Panc1 (cell line): ENCODE data around the gene FLT3. TPM values are rescaled to one million over a fixed set of nuclear protein-coding genes. Genes with fewer than 3 reads are reported as not detected.

ENCODE experiments used
- ATAC-seq: fragments of 200-7000 bp; cut with Tn5 transposase; 2 replicates; pipeline ENCODE4 v1.9.1; 2020; ENCODE audit warnings: mild to moderate bottlenecking, moderate library complexity
- BruUV-seq: library from RNA; stranded (reverse); fragments of 400-500 nt; replicated peaks from 2 replicates; lab custom pipeline; 2021; lab: Mats Ljungman, UMichigan
- CTCF ChIA-PET: fragments of 300-600 bp; sonication (Branson Sonifier 250); formaldehyde crosslinking; loops from one replicate; lab custom pipeline; 2022; ENCODE audit warnings: antibody characterized with exemption; lab: Charles Lee
- POLR2A ChIA-PET: fragments of 300-600 bp; sonication (Branson Sonifier 250); formaldehyde crosslinking; loops from one replicate; lab custom pipeline; 2022; ENCODE audit warnings: antibody characterized with exemption; lab: Charles Lee
- DNase-seq: peaks from one replicate; pipeline ENCODE4 v3.0.0-alpha.2; 2010; ENCODE audit warnings: low read depth, low spot score
- H3K27ac ChIP-seq: 2 replicates; pipeline ENCODE4 v1.5.1; 2011; ENCODE audit warnings: mild to moderate bottlenecking, low read length, inconsistent platforms
- H3K27me3 ChIP-seq: fragments of 200-500 bp; sonication (Bioruptor generic); 2 replicates; pipeline ENCODE4 v1.6.0; 2014; ENCODE audit warnings: low read length, inconsistent platforms; ENCODE audit not compliant: control insufficient read depth, insufficient read depth
- H3K36me3 ChIP-seq: fragments of 200-500 bp; sonication (Bioruptor generic); 2 replicates; pipeline ENCODE4 v1.5.1; 2014; ENCODE audit warnings: inconsistent platforms, mild to moderate bottlenecking, low read length, moderate library complexity; ENCODE audit not compliant: control insufficient read depth, insufficient read depth
- H3K4me1 ChIP-seq: 2 replicates; pipeline ENCODE4 v1.5.1; 2011; ENCODE audit warnings: inconsistent platforms, mild to moderate bottlenecking, low read length, moderate library complexity; ENCODE audit not compliant: control insufficient read depth, insufficient read depth
- H3K4me3 ChIP-seq, 2 experiments: 2 replicates each; pipeline ENCODE4 v1.5.1; 2011 to 2012; ENCODE audit warnings: low read depth in 2 of 2, low read length in 2 of 2, mild to moderate bottlenecking in 2 of 2, inconsistent platforms in 1 of 2, moderate library complexity in 1 of 2
- H3K9me3 ChIP-seq: fragments of 200-500 bp; sonication (Bioruptor generic); 2 replicates; pipeline ENCODE4 v1.5.1; 2014; ENCODE audit warnings: low read depth, mild to moderate bottlenecking, inconsistent platforms, low read length, moderate library complexity; ENCODE audit not compliant: control insufficient read depth, insufficient read depth
- POLR2AphosphoS5 ChIP-seq: IDR thresholded peaks from 2 replicates; pipeline ENCODE4 v1.6.1; 2012; ENCODE audit warnings: mild to moderate bottlenecking, low read depth, low read length, moderate library complexity
- REST ChIP-seq, 2 experiments: IDR thresholded peaks; 2 replicates each; pipeline ENCODE4 v1.6.1; 2011 to 2012; ENCODE audit warnings: low read depth in 2 of 2, control low read depth in 1 of 2, low read length in 1 of 2, mild to moderate bottlenecking in 1 of 2, moderate library complexity in 1 of 2; ENCODE audit not compliant: insufficient read depth in 1 of 2
- SIN3A ChIP-seq: IDR thresholded peaks from 2 replicates; pipeline ENCODE4 v1.6.1; 2012; ENCODE audit warnings: low read depth, mild to moderate bottlenecking, low read length, moderate library complexity, borderline replicate concordance; ENCODE audit not compliant: insufficient read depth
- TCF7L2 ChIP-seq: IDR thresholded peaks from 2 replicates; pipeline ENCODE4 v1.6.1; 2011; ENCODE audit warnings: mild to moderate bottlenecking, low read depth, low read length, inconsistent platforms
- in situ Hi-C: cut with HindIII; loops from 2 replicates; pipeline ENCODE4 v1.10.0; 2016; ENCODE audit warnings: low sequenced_read_pairs, low pct_unique_long_range_greater_than_20kb
- intact Hi-C: fragments of 100-400 bp; cut with micrococcal nuclease; formaldehyde crosslinking; loops from one replicate; pipeline ENCODE4 v1.10.0; 2022; ENCODE audit not compliant: unreplicated experiment
- total RNA-seq: library from RNA; stranded (reverse); gene quantifications from one replicate; pipeline ENCODE4 v1.2.1, GENCODE V29; 2021; ENCODE audit not compliant: unreplicated experiment
- TF ChIP-seq, protein P1 (sequence below): fragments of 450-650 bp; IDR thresholded peaks from 2 replicates; pipeline ENCODE4 v1.5.1; 2017; ENCODE audit warnings: mild to moderate bottlenecking

The FLT3 gene
- total RNA-seq, 1 experiment from 2014 or later, result 0.08 TPM

DNA sequence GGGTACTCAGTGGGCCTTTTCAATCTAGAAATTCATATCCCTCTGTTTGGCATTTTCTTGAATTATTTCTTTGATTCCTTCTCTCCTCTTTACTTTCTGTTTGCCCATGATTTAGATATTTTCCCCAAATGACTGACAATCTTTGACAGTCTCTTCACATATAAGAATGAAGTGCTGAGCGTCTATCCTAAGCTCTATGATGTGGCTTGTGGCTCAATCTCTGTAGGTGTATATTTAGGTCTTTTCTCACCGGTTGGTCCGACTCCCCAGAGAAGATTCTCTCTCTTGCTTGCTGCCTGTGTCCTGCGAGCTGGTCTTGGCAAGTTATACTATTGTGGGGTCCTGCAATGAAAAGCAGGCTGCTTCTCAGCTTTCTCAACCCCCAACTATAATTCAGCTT is 29.0 kb downstream of the FLT3 start:
- intact Hi-C loops, result no loop called here
- no peaks in the 10 kb centered on the region for H3K4me1 ChIP-seq
- no peaks in the 10 kb centered on the region for H3K9me3 ChIP-seq
- BruUV-seq, result no TSS peak
- ChIA-PET CTCF (interaction anchor here (1.1 kb wide), 1 partner anchor 12 kb away, joined by 5 read pairs; no protein-coding TSS in a partner anchor), POLR2A (no interaction called here)
- H3K4me3 ChIP-seq, result no peak overlapping the region
- TF ChIP-seq SIN3A, result no peak
- no peak for TF ChIP-seq POLR2AphosphoS5
- no peak for TF ChIP-seq REST (IDR thresholded peaks at IDR 0.05; ENCODE audit: insufficient read depth in 1 of 2, low read depth in 2 of 2, low read length in 1 of 2)
- TF ChIP-seq TCF7L2, result no peak
- TF ChIP-seq, protein P1, sequence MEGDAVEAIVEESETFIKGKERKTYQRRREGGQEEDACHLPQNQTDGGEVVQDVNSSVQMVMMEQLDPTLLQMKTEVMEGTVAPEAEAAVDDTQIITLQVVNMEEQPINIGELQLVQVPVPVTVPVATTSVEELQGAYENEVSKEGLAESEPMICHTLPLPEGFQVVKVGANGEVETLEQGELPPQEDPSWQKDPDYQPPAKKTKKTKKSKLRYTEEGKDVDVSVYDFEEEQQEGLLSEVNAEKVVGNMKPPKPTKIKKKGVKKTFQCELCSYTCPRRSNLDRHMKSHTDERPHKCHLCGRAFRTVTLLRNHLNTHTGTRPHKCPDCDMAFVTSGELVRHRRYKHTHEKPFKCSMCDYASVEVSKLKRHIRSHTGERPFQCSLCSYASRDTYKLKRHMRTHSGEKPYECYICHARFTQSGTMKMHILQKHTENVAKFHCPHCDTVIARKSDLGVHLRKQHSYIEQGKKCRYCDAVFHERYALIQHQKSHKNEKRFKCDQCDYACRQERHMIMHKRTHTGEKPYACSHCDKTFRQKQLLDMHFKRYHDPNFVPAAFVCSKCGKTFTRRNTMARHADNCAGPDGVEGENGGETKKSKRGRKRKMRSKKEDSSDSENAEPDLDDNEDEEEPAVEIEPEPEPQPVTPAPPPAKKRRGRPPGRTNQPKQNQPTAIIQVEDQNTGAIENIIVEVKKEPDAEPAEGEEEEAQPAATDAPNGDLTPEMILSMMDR, result no peak
- DNase-seq, result no peak
- H3K27ac ChIP-seq, result no peak overlapping the region
- no peaks in the 10 kb centered on the region for H3K36me3 ChIP-seq
- in situ Hi-C loops, result no loop called here
- H3K27me3 ChIP-seq, result no peaks in the 10 kb centered on the region
- ATAC-seq, result no peak

- no peak for DNase-seq
- in situ Hi-C loops, result no loop called here
Measured at GRCh38 chr13:28067491-28067890, 32.9 kb downstream of the FLT3 start.

More at GRCh38 chr13:28067491-28067890, 32.9 kb downstream of the FLT3 start:
- no peak overlapping the region for H3K27ac ChIP-seq
- no peak overlapping the region for H3K4me3 ChIP-seq
- POLR2A ChIA-PET, result no interaction called here
- H3K4me1 ChIP-seq, result no peaks in the 10 kb centered on the region
- BruUV-seq, result no TSS peak
- intact Hi-C loops, result no loop called here
- no peaks in the 10 kb centered on the region for H3K36me3 ChIP-seq
- H3K27me3 ChIP-seq, result no peaks in the 10 kb centered on the region
- TF ChIP-seq SIN3A (no peak), TCF7L2 (no peak), REST (IDR thresholded peaks at IDR 0.05; ENCODE audit: insufficient read depth in 1 of 2, low read depth in 2 of 2, low read length in 1 of 2) (no peak), POLR2AphosphoS5 (no peak)
- CTCF ChIA-PET, result no interaction called here
- H3K9me3 ChIP-seq, result no peaks in the 10 kb centered on the region
- no peak for ATAC-seq
